Measurements from ENCODE around the gene PIGH.

PIGH gene

DNA sequence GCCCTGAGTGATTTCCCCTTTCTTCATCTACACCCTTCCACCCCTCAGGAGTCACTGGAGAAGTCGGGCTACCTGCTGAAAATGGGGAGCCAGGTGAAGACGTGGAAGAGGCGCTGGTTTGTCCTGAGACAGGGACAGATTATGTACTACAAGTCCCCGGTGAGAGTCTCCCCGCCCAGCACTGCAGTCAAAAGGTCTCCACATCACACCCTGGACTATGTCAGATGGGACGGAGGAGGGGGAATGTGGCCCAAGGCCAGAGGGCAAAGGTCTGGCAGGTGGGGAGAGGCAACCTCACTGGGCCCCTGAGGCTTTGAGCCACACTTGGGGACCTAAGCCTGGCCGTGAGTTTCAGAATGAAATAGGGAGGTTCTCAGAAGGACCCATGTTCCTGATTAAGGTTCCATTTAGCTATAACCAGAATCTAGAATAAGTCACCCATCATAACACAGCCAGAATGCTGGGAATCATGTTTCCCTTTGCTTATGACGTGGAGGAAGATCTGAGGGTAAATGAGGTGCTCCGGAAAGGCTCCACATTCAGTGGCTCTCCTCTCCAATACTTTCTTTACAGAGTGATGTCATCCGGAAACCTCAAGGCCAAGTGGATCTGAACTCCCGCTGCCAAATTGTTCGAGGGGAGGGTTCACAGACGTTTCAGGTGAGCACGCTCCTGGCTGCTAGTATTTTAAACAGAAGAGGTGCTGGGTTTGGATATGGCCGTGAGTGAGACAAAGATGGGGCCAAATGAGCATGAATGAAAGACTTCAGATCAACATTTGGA lies 26.6 kb downstream of the PIGH start:
- no peak for DNase-seq

GRCh38 chr14:67572608-67573007 lies 27.5 kb downstream of the PIGH start:
- no peak for DNase-seq

- no peak for DNase-seq
Measured at GRCh38 chr14:67571991-67572323, 28.1 kb downstream of the PIGH start.

DNA sequence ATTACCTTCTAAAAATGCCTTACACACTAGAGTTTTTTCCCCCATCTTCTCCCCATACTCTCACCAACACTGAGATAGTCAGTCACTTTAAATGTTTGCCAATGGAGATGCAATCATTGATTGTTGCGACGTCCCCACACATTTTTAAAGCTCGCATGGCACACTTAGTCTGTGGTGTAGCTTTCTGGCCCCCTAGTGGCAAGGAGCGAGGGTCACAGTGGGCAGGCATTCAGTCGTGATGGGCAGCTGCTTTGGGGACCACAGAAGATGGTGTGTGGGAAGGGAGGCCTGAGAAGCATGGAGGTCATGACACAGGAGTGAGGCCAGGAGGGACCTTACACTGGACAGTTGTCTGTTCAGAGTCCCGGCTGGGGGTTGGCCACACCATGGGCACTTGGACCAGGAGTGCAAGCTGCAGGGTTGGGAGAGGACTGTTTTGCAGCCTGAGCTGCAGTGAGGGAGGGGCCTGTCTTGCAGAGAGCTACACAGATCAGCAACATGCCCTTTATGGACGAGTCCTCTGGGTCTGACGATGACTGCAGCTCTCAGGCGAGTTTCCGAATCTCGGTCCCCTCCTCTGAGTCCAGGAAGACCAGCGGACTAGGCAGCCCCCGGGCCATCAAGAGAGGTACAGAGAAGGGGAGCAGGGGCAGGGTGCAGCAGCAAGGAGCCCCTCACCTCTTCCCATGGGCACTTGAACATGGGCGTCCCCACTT lies 28.6 kb downstream of the PIGH start:
- DNase-seq, result no peak

DNA sequence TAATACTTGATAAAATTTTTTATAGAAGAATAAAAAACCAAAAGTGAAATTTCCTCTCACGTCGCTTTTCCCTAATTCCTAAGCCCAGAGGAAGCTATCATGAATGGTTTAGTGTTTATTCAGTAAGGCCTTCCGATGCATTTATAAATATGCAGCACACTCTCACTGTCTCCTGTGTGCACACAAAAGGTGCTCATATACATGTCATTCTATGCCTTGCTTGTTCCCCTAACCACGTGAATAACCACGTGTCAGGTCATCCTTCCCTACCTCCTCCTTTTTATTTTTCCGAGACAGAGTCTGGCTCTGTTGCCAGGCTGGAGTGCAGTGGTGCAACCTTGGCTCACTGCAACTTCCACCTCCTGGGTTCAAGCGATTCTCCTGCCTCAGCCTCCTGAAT lies 29.6 kb downstream of the PIGH start:
- no peak for DNase-seq

- no peak for DNase-seq
Measured at GRCh38 chr14:67569651-67570290, 30.3 kb downstream of the PIGH start.

DNA sequence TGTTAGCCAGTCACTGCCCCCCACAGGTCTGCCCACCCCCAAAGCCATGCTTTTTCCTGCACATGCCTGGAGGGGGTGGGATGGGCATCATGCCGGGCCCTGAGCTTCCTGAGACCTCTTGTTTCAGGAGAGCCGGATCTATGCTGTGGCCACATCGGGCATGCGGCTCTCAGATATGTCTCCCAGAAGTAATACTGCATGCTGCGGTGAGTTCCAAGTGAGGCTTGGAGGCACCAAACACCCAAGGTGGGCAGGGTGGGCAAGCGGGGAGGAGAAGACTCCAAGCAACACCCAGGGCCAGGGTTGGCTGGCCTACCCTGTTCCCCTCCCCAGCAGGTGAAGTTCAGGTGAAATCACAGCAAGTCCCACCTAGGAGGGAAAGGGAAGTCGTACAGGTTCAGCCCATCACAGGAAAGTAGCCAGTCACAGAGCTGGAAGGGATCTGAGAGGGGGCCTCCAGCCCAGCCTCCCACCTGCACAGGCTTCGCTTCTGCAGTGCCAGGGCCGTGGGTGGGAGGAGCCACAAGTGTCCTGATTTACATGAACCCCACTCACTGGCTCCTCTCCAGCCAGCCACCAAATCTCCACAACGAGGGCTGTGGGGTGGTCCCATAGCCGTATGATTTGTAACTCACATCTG lies 30.9 kb downstream of the PIGH start:
- no peak for DNase-seq

DNA sequence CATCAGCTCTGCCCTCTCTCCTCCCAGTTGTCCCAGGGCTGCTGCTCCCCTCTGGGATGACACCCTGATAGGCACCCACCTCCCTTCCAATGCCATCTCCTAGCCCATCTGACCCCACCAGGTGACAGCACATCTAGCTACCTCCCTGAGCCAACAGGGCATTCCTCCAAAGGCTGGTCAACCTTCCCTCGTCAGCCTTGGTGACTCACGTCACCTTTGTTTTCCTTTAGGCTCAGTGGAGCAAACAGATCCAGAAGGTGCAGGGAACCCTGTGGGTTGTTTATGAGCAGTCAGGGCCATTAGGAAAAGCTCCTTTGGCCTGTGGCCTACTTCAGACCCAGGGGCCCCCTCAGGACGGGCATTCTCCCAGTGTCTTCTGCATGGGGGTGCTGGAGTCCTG lies 32.4 kb downstream of the PIGH start:
- DNase-seq, result no peak

- DNase-seq, result no peak
Measured at GRCh38 chr14:67566908-67567307, 33.2 kb downstream of the PIGH start.

- DNase-seq, result no peak
Measured at GRCh38 chr14:67564236-67564635, 35.8 kb downstream of the PIGH start.

- DNase-seq, result no peak
Measured at GRCh38 chr14:67562776-67563150, 37.3 kb downstream of the PIGH start.

DNA sequence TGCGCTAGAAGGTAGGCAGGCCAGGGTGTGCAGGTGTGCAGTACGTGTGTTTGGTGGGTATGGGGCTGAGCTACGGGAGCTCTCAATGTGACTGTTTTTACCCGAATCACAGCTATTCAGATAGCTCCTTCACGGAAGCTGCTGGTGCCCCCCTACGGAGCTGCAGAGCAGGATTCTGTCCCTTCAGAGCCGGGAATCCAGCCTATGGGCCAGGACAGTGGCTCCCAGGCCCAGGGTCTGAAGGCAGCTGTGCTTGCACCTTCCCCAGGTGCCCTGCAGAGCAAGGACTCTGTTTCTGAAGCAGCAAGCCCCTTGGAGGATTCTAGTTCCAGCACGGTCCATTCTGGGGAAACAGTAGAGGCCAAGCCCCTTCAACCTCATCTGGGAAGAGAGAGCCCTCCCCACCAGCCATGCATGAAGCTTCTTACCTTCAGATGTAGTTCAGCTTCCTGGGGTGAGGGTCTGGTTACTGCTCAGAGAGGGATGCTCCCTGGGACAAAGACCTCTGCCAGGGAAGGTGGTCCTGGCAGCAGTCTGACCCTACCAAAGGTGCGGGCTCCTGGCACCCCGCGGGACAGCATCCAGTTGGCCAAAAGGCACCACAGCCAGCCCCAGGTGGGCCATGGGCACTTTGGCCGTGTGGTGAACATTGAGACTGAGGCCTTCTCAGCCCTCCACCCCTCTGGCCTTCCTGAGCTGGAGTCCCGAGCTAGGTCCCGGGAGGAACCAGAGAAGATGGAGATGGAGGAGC lies 37.9 kb downstream of the PIGH start:
- no peak for DNase-seq

GRCh38 chr14:67559639-67560038 lies 40.4 kb downstream of the PIGH start:
- no peak for DNase-seq

DNA sequence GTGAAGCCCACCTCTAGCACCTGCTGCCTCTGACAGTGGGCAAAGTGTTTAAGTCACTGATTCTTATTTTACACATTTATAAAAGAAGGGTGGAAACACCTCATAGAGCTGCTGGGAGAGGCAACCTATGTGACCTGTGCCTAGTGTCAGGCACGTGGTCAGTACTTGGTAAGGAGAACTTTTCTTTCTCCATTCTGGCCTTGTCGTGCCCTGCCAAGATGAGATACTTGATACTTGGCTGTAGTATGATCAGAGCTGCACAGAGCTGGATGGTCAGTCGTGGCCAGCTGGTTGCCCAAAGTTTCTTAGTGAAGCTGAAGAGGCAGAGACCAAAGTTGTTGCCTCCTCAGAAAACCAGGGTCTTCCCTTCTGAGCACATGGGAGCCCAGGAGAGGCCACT lies 42.4 kb downstream of the PIGH start:
- DNase-seq, result no peak

- DNase-seq, result no peak
Measured at GRCh38 chr14:67557118-67557517, 43.0 kb downstream of the PIGH start.

GRCh38 chr14:67556671-67557070 lies 43.4 kb downstream of the PIGH start:
- no peak for DNase-seq

DNA sequence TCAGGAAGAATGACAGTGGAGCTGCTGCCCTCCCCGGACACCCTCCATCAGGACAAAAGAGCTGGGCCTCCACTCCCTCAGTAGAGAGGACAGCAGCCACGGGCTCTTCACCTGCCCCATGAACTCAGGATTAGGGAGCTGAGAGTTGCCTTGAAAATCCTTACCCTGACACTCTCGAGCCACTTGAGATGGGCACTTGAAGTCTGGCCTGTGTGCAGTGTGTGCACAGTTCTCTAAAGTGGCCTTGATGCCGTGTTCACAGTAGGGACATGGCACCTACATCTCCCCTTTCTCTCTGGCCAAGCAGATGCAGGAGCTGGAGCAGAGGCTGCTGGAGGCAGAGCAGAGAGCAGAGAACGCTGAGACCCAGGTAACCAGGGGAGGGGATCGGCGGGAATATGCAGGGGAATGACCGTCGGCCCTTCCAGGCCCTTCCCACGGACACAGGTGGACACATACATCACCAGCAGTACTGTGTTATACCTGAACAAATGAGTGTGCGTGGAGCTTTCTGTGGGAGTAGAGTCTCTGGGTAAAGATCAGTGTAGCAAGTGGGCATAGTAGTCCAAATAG lies 44.5 kb downstream of the PIGH start:
- DNase-seq, result no peak

DNA sequence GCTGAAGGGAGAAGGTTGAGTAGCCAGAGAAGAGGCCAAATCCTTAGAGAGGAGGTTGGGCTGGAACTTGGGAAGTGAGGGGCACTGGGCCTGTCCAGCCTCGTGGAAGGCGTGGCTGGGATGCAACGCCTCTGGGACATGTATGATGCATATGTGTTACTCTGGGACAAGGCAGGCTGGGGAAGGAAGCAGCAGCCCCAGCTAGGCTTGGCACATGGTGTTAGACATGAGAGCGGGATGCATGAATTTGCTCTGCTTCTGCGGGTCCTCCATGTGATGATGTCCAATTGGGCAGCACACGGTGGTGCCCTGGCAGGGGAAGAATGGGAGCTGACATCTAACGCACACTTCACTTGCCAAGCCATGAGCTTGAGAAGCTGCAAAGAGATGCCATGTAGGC lies 45.7 kb downstream of the PIGH start:
- DNase-seq, result no peak

DNA sequence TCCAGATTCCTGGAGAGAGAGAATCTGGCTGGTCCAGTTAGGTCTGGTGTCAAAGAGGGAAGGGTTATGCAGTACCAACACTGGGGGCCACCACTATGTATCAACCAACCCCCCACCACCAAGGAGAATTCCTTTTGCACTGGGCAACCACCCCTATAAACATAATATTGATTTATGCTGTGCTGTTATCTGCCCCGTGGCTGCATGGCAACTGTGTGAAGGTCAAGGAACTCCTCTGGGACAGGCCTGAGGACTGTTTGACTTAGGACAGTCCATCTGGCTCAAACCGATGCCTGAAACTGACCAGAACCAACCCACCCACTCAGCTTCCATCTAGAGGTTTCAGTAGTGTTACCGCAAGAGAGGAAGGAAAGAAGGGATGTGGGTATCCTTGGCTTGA lies 46.5 kb downstream of the PIGH start:
- DNase-seq, result no peak

GRCh38 chr14:67551940-67552339 lies 48.1 kb downstream of the PIGH start:
- DNase-seq, result no peak

DNA sequence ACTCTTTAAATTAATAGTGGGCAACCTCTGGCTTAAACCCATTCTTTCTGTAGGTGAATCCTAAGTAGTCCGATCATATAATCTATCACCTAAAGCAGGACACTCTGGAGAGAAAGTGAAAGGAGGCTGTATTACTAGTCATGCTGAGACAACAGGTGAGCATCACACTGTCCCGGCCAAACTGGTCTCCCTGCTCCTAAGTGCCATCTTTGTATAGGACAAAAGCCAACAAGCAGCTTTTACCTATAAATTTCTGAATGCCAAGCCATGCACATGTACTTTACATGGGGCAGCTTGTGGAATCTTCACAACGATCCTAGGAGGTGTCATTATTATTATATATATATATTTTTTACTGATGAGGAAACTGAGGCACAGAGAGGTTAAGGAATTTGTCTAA lies 48.9 kb downstream of the PIGH start:
- DNase-seq, result no peak

- DNase-seq, result no peak
Measured at GRCh38 chr14:67549734-67550133, 50.3 kb downstream of the PIGH start.
